OCI-LY1 (cell line): ENCODE data around the gene SNRPF.

Source experiments
- H2AFZ ChIP-seq: fragments of 200-600 bp; sonication (generic), shearing (Covaris generic); 2 replicates; pipeline ENCODE4 v1.6.0; 2014; ENCODE audit warnings: antibody characterized with exemption, mild to moderate bottlenecking, low read length
- H3F3A ChIP-seq: fragments of 200-600 bp; sonication (generic), shearing (Covaris generic); 2 replicates; pipeline ENCODE4 v1.6.0; 2014; ENCODE audit warnings: mild to moderate bottlenecking, antibody characterized with exemption, low read length, moderate library complexity; ENCODE audit not compliant: insufficient read depth
- H3K27ac ChIP-seq: fragments of 200-600 bp; sonication (generic); 2 replicates; pipeline ENCODE4 v1.5.1; 2014; ENCODE audit warnings: low read length, mixed run types, mild to moderate bottlenecking, low read depth; ENCODE audit not compliant: poor library complexity, severe bottlenecking
- H3K27me3 ChIP-seq: fragments of 200-600 bp; sonication (generic); 2 replicates; pipeline ENCODE4 v1.6.0; 2014; ENCODE audit warnings: antibody characterized with exemption, mild to moderate bottlenecking, low read length, moderate library complexity; ENCODE audit not compliant: insufficient read depth
- H3K36me3 ChIP-seq: fragments of 200-600 bp; sonication (generic); 2 replicates; pipeline ENCODE4 v1.6.1; 2014; ENCODE audit warnings: mild to moderate bottlenecking, antibody characterized with exemption, low read length, moderate library complexity, mixed read lengths; ENCODE audit not compliant: insufficient read depth
- H3K4me1 ChIP-seq: fragments of 200-600 bp; sonication (generic); 2 replicates; pipeline ENCODE4 v1.5.1; 2014; ENCODE audit warnings: mild to moderate bottlenecking, low read length, moderate library complexity; ENCODE audit not compliant: insufficient read depth, severe bottlenecking
- H3K4me2 ChIP-seq: fragments of 200-600 bp; sonication (generic), shearing (Covaris generic); 2 replicates; pipeline ENCODE4 v1.6.1; 2014; ENCODE audit warnings: low read length
- H3K4me3 ChIP-seq: fragments of 200-600 bp; sonication (generic); 2 replicates; pipeline ENCODE4 v1.5.1; 2014; ENCODE audit warnings: low read length, low read depth, mild to moderate bottlenecking, mixed read lengths; ENCODE audit not compliant: poor library complexity, severe bottlenecking
- H3K79me2 ChIP-seq: fragments of 200-600 bp; shearing (Covaris generic); 2 replicates; pipeline ENCODE4 v1.6.1; 2016; ENCODE audit warnings: mixed run types, low read length, mixed read lengths; ENCODE audit not compliant: insufficient read depth
- H3K9ac ChIP-seq: fragments of 200-600 bp; sonication (generic), shearing (Covaris generic); 2 replicates; pipeline ENCODE4 v1.6.1; 2014; ENCODE audit warnings: mild to moderate bottlenecking, low read length, mixed read lengths
- H3K9me2 ChIP-seq: fragments of 200-600 bp; sonication (generic), shearing (Covaris generic); 2 replicates; pipeline ENCODE4 v1.6.1; 2014; ENCODE audit warnings: low read depth, mild to moderate bottlenecking, low read length, mixed read lengths
- H3K9me3 ChIP-seq: fragments of 200-600 bp; shearing (Covaris generic); 2 replicates; pipeline ENCODE4 v1.6.1; 2014; ENCODE audit warnings: low read length, mixed read lengths
- H4K20me1 ChIP-seq: fragments of 200-600 bp; sonication (generic), shearing (Covaris generic); 2 replicates; pipeline ENCODE4 v1.6.0; 2016; ENCODE audit warnings: mild to moderate bottlenecking, low read length; ENCODE audit not compliant: insufficient read depth
- EZH2 ChIP-seq: fragments of 200-600 bp; sonication (generic), shearing (Covaris generic); IDR thresholded peaks from 2 replicates; pipeline ENCODE4 v1.8.0; 2017; ENCODE audit warnings: borderline replicate concordance, mixed run types, mild to moderate bottlenecking, antibody characterized with exemption, low read length, moderate library complexity, mixed read lengths
- TF ChIP-seq, protein P1 (sequence below): fragments of 200-600 bp; sonication (generic), shearing (Covaris generic); IDR thresholded peaks from 2 replicates; pipeline ENCODE4 v1.5.1; 2017; ENCODE audit warnings: mild to moderate bottlenecking, antibody characterized with exemption, low read length, moderate library complexity, mixed read lengths

Gene SNRPF

GRCh38 chr12:95859947-95860850 lies 1.4 kb downstream of the SNRPF start:
- H3K36me3 ChIP-seq: peaks cover 48% of the 10 kb centered on the region
- peaks cover 38% of the 10 kb centered on the region for H3K79me2 ChIP-seq
- no peaks in the 10 kb centered on the region for H3K27me3 ChIP-seq
- H3K9me3 ChIP-seq: no peaks in the 10 kb centered on the region
- no peak overlapping the region for H3K27ac ChIP-seq
- no peak for TF ChIP-seq EZH2
- TF ChIP-seq, protein P1, sequence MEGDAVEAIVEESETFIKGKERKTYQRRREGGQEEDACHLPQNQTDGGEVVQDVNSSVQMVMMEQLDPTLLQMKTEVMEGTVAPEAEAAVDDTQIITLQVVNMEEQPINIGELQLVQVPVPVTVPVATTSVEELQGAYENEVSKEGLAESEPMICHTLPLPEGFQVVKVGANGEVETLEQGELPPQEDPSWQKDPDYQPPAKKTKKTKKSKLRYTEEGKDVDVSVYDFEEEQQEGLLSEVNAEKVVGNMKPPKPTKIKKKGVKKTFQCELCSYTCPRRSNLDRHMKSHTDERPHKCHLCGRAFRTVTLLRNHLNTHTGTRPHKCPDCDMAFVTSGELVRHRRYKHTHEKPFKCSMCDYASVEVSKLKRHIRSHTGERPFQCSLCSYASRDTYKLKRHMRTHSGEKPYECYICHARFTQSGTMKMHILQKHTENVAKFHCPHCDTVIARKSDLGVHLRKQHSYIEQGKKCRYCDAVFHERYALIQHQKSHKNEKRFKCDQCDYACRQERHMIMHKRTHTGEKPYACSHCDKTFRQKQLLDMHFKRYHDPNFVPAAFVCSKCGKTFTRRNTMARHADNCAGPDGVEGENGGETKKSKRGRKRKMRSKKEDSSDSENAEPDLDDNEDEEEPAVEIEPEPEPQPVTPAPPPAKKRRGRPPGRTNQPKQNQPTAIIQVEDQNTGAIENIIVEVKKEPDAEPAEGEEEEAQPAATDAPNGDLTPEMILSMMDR: no peak
- H3K9me2 ChIP-seq: no peaks in the 10 kb centered on the region
- peak overlapping the region; percentile 79 for H3K4me3 ChIP-seq
- no peaks in the 10 kb centered on the region for H3F3A ChIP-seq
- H2AFZ ChIP-seq: no peak overlapping the region
- peak overlapping the region; percentile 77 for H3K4me2 ChIP-seq
- no peaks in the 10 kb centered on the region for H4K20me1 ChIP-seq
- H3K9ac ChIP-seq: peak overlapping the region; percentile 76
- peaks cover 23% of the 10 kb centered on the region for H3K4me1 ChIP-seq

DNA sequence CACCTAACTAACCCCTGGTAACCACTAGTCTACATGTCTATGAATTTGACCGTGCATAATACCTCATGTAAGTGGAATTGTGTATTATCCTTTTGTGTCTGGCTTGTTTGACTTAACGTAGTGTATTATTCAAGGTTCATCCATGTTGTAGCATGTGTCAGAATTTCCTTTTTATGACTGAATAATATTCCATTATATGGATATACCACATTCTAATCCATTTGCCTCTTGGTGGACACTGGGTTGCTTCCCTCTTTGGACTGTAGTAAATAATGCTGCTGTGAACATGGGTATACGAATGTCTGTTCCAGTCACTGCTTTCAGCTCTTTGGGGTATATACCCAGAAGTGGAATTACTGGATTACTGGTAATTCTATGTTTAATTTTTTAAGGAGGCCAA lies 3.3 kb downstream of the SNRPF start:
- H3K36me3 ChIP-seq: peaks cover 64% of the 10 kb centered on the region
- no peaks in the 10 kb centered on the region for H4K20me1 ChIP-seq
- TF ChIP-seq EZH2: no peak
- TF ChIP-seq, protein P1: no peak

GRCh38 chr12:95863337-95863736 lies 4.6 kb downstream of the SNRPF start:
- Histone ChIP-seq H3F3A (no peaks in the 10 kb centered on the region), H3K9ac (no peak overlapping the region), H3K4me1 (peaks cover 14% of the 10 kb centered on the region), H3K27me3 (no peaks in the 10 kb centered on the region), H3K9me3 (no peaks in the 10 kb centered on the region), H3K9me2 (no peaks in the 10 kb centered on the region), H2AFZ (no peak overlapping the region), H3K4me2 (no peak overlapping the region), H3K27ac (no peak overlapping the region), H4K20me1 (no peaks in the 10 kb centered on the region), H3K36me3 (peaks cover 76% of the 10 kb centered on the region), H3K79me2 (peaks cover 38% of the 10 kb centered on the region), H3K4me3 (no peak overlapping the region)
- TF ChIP-seq, protein P1: no peak
- TF ChIP-seq EZH2: no peak

More for the DNA sequence above, 3.3 kb downstream of the SNRPF start:
- Histone ChIP-seq H3K4me1 (peaks cover 23% of the 10 kb centered on the region), H3K4me3 (no peak overlapping the region), H3K9me3 (no peaks in the 10 kb centered on the region), H3K27me3 (no peaks in the 10 kb centered on the region), H3K4me2 (no peak overlapping the region), H3K79me2 (peaks cover 38% of the 10 kb centered on the region), H2AFZ (no peak overlapping the region), H3K27ac (no peak overlapping the region), H3F3A (no peaks in the 10 kb centered on the region), H3K9me2 (no peaks in the 10 kb centered on the region), H3K9ac (no peak overlapping the region)
